ENCODE results near the gene APOBEC3F.

- no peak for TF ChIP-seq CHD2 (IDR thresholded peaks at IDR 0.05; ENCODE audit: low read length, partially characterized antibody)
- TF ChIP-seq PHF8 (IDR thresholded peaks at IDR 0.05; ENCODE audit: borderline replicate concordance, low read depth) = no peak
- TF ChIP-seq, protein P1, sequence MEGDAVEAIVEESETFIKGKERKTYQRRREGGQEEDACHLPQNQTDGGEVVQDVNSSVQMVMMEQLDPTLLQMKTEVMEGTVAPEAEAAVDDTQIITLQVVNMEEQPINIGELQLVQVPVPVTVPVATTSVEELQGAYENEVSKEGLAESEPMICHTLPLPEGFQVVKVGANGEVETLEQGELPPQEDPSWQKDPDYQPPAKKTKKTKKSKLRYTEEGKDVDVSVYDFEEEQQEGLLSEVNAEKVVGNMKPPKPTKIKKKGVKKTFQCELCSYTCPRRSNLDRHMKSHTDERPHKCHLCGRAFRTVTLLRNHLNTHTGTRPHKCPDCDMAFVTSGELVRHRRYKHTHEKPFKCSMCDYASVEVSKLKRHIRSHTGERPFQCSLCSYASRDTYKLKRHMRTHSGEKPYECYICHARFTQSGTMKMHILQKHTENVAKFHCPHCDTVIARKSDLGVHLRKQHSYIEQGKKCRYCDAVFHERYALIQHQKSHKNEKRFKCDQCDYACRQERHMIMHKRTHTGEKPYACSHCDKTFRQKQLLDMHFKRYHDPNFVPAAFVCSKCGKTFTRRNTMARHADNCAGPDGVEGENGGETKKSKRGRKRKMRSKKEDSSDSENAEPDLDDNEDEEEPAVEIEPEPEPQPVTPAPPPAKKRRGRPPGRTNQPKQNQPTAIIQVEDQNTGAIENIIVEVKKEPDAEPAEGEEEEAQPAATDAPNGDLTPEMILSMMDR (IDR thresholded peaks at IDR 0.05) = no peak
- TF ChIP-seq JUNB (IDR thresholded peaks at IDR 0.05) = no peak
- no peak for TF ChIP-seq POLR2A (IDR thresholded peaks at IDR 0.05; ENCODE audit: low read length)
- TF ChIP-seq ESRRA (IDR thresholded peaks at IDR 0.05; ENCODE audit: borderline replicate concordance, low read length) = no peak
- TF ChIP-seq NPAS2 (CRISPR knock-in tag; IDR thresholded peaks at IDR 0.05; ENCODE audit: borderline replicate concordance) = no peak
- TF ChIP-seq SMC3 (IDR thresholded peaks at IDR 0.05) = no peak
- no peak for TF ChIP-seq FOSB (CRISPR knock-in tag; IDR thresholded peaks at IDR 0.05)
- TF ChIP-seq MYC (IDR thresholded peaks at IDR 0.05; ENCODE audit: borderline replicate concordance, low read length) = no peak
- no peak for TF ChIP-seq RCOR1 (IDR thresholded peaks at IDR 0.05; ENCODE audit: low read depth, low read length)
- TF ChIP-seq, protein P2, sequence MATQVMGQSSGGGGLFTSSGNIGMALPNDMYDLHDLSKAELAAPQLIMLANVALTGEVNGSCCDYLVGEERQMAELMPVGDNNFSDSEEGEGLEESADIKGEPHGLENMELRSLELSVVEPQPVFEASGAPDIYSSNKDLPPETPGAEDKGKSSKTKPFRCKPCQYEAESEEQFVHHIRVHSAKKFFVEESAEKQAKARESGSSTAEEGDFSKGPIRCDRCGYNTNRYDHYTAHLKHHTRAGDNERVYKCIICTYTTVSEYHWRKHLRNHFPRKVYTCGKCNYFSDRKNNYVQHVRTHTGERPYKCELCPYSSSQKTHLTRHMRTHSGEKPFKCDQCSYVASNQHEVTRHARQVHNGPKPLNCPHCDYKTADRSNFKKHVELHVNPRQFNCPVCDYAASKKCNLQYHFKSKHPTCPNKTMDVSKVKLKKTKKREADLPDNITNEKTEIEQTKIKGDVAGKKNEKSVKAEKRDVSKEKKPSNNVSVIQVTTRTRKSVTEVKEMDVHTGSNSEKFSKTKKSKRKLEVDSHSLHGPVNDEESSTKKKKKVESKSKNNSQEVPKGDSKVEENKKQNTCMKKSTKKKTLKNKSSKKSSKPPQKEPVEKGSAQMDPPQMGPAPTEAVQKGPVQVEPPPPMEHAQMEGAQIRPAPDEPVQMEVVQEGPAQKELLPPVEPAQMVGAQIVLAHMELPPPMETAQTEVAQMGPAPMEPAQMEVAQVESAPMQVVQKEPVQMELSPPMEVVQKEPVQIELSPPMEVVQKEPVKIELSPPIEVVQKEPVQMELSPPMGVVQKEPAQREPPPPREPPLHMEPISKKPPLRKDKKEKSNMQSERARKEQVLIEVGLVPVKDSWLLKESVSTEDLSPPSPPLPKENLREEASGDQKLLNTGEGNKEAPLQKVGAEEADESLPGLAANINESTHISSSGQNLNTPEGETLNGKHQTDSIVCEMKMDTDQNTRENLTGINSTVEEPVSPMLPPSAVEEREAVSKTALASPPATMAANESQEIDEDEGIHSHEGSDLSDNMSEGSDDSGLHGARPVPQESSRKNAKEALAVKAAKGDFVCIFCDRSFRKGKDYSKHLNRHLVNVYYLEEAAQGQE (IDR thresholded peaks at IDR 0.05) = no peak
- TF ChIP-seq EP300 (IDR thresholded peaks at IDR 0.05) = no peak
Observed at GRCh38 chr22:39041908-39042307, 1.2 kb downstream of the APOBEC3F start.
